Activated CD4-positive, alpha-beta T cell treated with anti-CD3 and anti-CD28 coated beads, Interleukin-2, amount 50 U/mL, for 1 hour (primary cell): ENCODE measurements around the gene OXSM.
A peak's percentile ranks its signal among the peaks of the same experiment; 100 is the strongest.

ENCODE experiments used
- DNase-seq: peaks from one replicate; pipeline ENCODE4 v3.0.0-alpha.2; 2020

The OXSM gene

GRCh38 chr3:25789596-25790556 lies at the start of gene OXSM:
Gene OXSM (plus strand): TSS chr3:25790090. CDS start chr3:25791021, 931 bp downstream.
- DNase-seq, result peak; percentile 88

- DNase-seq, result no peak
Measured at GRCh38 chr3:25744470-25744869, 45.4 kb upstream of the OXSM start.

- DNase-seq, result no peak
Measured at GRCh38 chr3:25747033-25747432, 42.9 kb upstream of the OXSM start.

- DNase-seq, result no peak
Measured at GRCh38 chr3:25748189-25748588, 41.7 kb upstream of the OXSM start.

GRCh38 chr3:25749031-25749581 lies 40.8 kb upstream of the OXSM start:
- DNase-seq, result no peak

- no peak for DNase-seq
Measured at GRCh38 chr3:25751048-25751447, 38.8 kb upstream of the OXSM start.

- no peak for DNase-seq
Measured at GRCh38 chr3:25751725-25752124, 38.2 kb upstream of the OXSM start.

DNA sequence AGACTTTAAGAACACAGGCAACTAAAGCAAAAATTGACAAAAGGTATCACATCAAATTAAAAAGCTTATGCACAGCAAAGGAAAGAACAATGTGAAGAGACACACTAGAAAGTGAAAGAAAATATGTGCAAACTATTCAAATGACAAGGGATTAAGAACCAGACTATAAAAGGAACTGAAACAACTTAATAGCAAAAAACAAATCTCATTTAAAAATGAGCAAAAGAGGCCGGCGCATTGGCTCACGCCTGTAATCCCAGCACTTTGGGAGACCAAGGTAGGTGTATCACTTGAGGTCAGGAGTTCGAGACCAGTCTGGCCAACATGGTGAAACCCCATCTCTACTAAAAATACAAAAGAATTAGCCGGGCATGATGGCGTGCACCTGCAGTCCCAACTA lies 21.0 kb upstream of the OXSM start:
- no peak for DNase-seq

GRCh38 chr3:25775936-25776335 lies 14.0 kb upstream of the OXSM start:
- no peak for DNase-seq

DNA sequence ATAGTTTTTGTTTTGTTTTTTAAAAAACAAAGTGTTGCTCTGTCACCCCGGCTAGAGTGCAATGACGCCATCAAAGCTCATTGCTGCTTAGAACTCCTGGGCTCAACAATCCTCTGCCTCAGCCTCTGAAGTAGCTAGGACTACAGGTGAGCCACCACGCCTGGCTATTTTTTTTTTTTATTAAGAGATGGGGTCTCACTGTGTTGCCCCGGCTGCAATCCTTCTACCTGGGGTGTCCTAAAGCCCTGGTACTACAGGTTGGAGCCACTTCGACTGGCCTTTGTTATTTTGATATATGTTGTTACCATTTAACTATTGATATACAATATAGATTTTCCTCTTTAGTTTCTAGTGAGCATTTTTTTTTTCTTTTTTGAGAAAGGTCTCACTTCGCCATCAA lies 9.3 kb upstream of the OXSM start:
- DNase-seq, result no peak

DNA sequence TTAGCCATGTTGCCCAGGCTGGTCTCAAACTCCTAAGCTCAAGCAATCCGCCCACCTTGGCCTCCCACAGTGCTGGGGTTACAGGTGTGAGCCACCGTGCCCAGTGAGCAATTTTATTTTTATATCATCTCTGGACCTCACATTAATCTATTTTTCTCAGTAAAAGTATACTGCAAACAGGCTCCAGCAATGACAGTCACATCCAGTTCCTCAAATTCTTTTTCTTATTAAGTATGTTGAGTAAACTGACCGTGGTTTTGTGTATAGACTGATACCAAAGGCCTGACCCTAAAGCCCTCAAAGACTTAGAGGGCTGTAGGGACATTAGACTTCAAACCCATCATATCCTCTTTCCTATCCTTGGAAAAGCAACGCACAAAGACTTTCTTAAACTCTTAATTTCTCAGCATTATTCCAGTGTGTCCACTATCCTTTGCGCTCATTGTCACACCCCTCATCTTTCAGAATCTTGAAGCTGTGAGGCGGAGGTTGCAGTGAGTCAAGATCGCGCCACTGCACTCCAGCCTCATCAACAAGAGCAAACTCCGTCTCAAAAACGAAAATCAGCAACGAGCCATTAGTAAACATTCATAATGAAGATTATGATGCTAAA lies 8.6 kb upstream of the OXSM start:
- no peak for DNase-seq

GRCh38 chr3:25781758-25782594 lies 7.9 kb upstream of the OXSM start:
- no peak for DNase-seq

DNA sequence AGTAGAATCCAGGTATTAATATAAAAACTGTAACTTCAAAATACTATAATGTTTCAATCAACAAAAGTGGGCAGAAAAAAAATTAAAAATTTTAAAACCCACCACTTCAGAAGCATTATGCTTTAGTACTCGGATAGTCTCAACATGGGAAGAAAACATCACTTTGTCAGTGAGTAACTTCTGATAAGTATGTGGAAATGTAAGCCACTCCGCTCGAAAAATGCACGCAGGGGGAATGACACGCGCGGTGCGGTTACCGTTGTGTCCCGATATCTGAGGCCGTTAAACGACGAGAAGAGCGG lies 7.3 kb upstream of the OXSM start:
- no peak for DNase-seq

- peak; percentile 80 for DNase-seq
Measured at GRCh38 chr3:25782938-25783660, 6.8 kb upstream of the OXSM start, which contains the start of gene NGLY1. Gene NGLY1 (minus strand): TSS chr3:25783443. CDS start chr3:25783390, 53 bp downstream.

- no peak for DNase-seq
Measured at GRCh38 chr3:25783661-25784512, 6.0 kb upstream of the OXSM start.

- no peak for DNase-seq
Measured at GRCh38 chr3:25784971-25785370, 4.9 kb upstream of the OXSM start.

DNA sequence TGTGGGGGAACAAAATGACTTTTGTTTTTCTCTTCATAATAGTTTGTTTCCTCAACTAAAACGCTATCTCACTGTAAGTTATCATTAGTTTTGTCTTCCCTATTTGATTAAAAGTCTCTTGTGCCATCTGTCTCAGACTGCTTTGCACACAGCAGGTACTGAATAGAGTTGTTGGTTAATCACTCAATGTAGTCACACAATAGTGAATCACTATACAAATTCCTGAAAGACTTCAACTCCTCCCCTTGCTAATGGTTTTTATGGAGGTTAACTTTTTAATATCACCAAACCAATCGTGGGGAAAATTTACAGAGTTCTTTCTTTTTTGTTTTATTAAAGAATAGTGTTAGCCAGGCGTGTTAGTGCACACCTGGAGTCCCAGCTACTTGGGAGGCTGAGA lies 4.1 kb upstream of the OXSM start:
- DNase-seq, result no peak

- no peak for DNase-seq
Measured at GRCh38 chr3:25787689-25788088, 2.2 kb upstream of the OXSM start.

- DNase-seq, result no peak
Measured at GRCh38 chr3:25789209-25789595, 688 bp upstream of the OXSM start.

- no peak for DNase-seq
Measured at GRCh38 chr3:25801786-25802185, 11.9 kb downstream of the OXSM start.

DNA sequence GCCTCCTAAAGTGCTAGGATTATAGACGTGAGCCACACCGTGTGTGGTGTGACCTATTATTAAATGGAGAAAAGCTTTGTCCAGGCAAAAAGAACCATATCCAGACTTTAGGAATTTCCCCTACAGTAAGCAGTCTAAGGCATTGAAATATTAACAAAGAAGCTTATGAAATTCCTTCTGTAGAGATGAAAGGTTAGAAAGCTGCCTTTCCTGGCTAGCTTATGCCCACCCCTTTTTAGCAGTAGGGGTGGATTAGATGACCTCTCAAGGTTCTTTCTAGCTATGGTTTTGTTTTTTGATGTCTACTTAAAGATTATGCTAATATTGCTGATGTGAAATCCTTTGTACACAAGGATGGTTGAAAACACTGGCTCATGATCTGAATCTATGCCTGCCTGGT lies 13.9 kb downstream of the OXSM start:
- no peak for DNase-seq

- DNase-seq, result no peak
Measured at GRCh38 chr3:25804676-25805075, 14.8 kb downstream of the OXSM start.
